SK-N-SH treated with all-trans-retinoic acid at 6 μM for 48 hours (cell line): ENCODE results near the gene FAM171A1.

Experiments
- ATAC-seq: fragments of 200-7000 bp; cut with Tn5 transposase; 3 replicates; pipeline ENCODE4 v1.9.1; 2020; ENCODE audit warnings: mild to moderate bottlenecking, moderate library complexity
- ARNTL ChIP-seq: fragments of 450-650 bp; formaldehyde crosslinking; IDR thresholded peaks from 2 replicates; pipeline ENCODE4 v1.5.0; 2020; ENCODE audit warnings: low read depth, mild to moderate bottlenecking, moderate library complexity, borderline replicate concordance
- BACH2 ChIP-seq: fragments of 250-450 bp; sonication (Bioruptor Pico); IDR thresholded peaks from 2 replicates; pipeline ENCODE4 v1.9.0; 2021; ENCODE audit warnings: mild to moderate bottlenecking, borderline replicate concordance
- CREB5 ChIP-seq: fragments of 250-450 bp; sonication (Bioruptor Pico); IDR thresholded peaks from 2 replicates; pipeline ENCODE4 v1.5.1; 2020; ENCODE audit warnings: low read depth, mild to moderate bottlenecking, moderate library complexity
- CSDC2 ChIP-seq: fragments of 250-450 bp; sonication (Bioruptor Pico); IDR thresholded peaks from 2 replicates; pipeline ENCODE4 v1.5.0; 2020; ENCODE audit warnings: mild to moderate bottlenecking, moderate library complexity
- CSRNP3 ChIP-seq: fragments of 250-450 bp; sonication (Bioruptor Pico); IDR thresholded peaks from 2 replicates; pipeline ENCODE4 v1.5.1; 2021; ENCODE audit warnings: mild to moderate bottlenecking, moderate library complexity
- ESRRG ChIP-seq: fragments of 250-450 bp; sonication (Bioruptor Pico); IDR thresholded peaks from 2 replicates; pipeline ENCODE4 v1.6.1; 2021; ENCODE audit warnings: mild to moderate bottlenecking
- GLIS3 ChIP-seq: fragments of 250-450 bp; sonication (Bioruptor Pico); IDR thresholded peaks from 2 replicates; pipeline ENCODE4 v1.5.0; 2020; ENCODE audit warnings: mild to moderate bottlenecking, moderate library complexity
- OSR1 ChIP-seq: fragments of 250-450 bp; sonication (Bioruptor Pico); IDR thresholded peaks from 2 replicates; pipeline ENCODE4 v1.8.0; 2022; ENCODE audit warnings: moderate library complexity, mild to moderate bottlenecking, inconsistent platforms
- PATZ1 ChIP-seq: fragments of 250-450 bp; sonication (Bioruptor Pico); IDR thresholded peaks from 2 replicates; pipeline ENCODE4 v1.8.0; 2020; ENCODE audit warnings: mild to moderate bottlenecking, moderate library complexity, borderline replicate concordance
- PPARA ChIP-seq: fragments of 250-450 bp; sonication (Bioruptor Pico); IDR thresholded peaks from 2 replicates; pipeline ENCODE4 v1.5.0; 2020; ENCODE audit warnings: mild to moderate bottlenecking, borderline replicate concordance
- RARB ChIP-seq: fragments of 250-450 bp; sonication (Bioruptor Pico); IDR thresholded peaks from 2 replicates; pipeline ENCODE4 v1.8.0; 2021; ENCODE audit warnings: mild to moderate bottlenecking, moderate library complexity
- SNAI2 ChIP-seq: fragments of 250-450 bp; sonication (Bioruptor Pico); IDR thresholded peaks from 2 replicates; pipeline ENCODE4 v1.5.0; 2020; ENCODE audit warnings: mild to moderate bottlenecking, moderate library complexity
- TCF4 ChIP-seq: fragments of 250-450 bp; sonication (Bioruptor Pico); IDR thresholded peaks from 2 replicates; pipeline ENCODE4 v1.8.0; 2021; ENCODE audit warnings: mild to moderate bottlenecking, moderate library complexity, borderline replicate concordance
- TOX ChIP-seq: fragments of 250-450 bp; sonication (Bioruptor Pico); IDR thresholded peaks from 2 replicates; pipeline ENCODE4 v1.8.0; 2021; ENCODE audit warnings: mild to moderate bottlenecking, moderate library complexity, borderline replicate concordance
- TSHZ2 ChIP-seq: fragments of 250-450 bp; sonication (Bioruptor Pico); IDR thresholded peaks from 2 replicates; pipeline ENCODE4 v1.5.0; 2020; ENCODE audit warnings: mild to moderate bottlenecking, moderate library complexity
- ZC3H10 ChIP-seq: fragments of 250-450 bp; sonication (Bioruptor Pico); IDR thresholded peaks from 2 replicates; pipeline ENCODE4 v1.5.1; 2021; ENCODE audit warnings: mild to moderate bottlenecking, moderate library complexity
- ZFP3 ChIP-seq: fragments of 250-450 bp; sonication (Bioruptor Pico); IDR thresholded peaks from 2 replicates; pipeline ENCODE4 v1.5.0; 2020; ENCODE audit warnings: mild to moderate bottlenecking, moderate library complexity
- ZFP30 ChIP-seq: fragments of 450-650 bp; formaldehyde crosslinking; IDR thresholded peaks from 2 replicates; pipeline ENCODE4 v1.5.0; 2022; ENCODE audit warnings: mild to moderate bottlenecking, moderate library complexity
- ZNF70 ChIP-seq: fragments of 450-650 bp; formaldehyde crosslinking; IDR thresholded peaks from 2 replicates; pipeline ENCODE4 v1.5.0; 2020; ENCODE audit warnings: mild to moderate bottlenecking, moderate library complexity
- ZNF8 ChIP-seq: fragments of 450-650 bp; formaldehyde crosslinking; IDR thresholded peaks from 2 replicates; pipeline ENCODE4 v1.5.0; 2020; ENCODE audit warnings: mild to moderate bottlenecking, moderate library complexity

FAM171A1 gene

GRCh38 chr10:15213461-15213861, 157.6 kb downstream of the FAM171A1 start:
- ATAC-seq = no peak
- TF ChIP-seq TOX = no peak
- TF ChIP-seq ZFP30 = no peak
- no peak for TF ChIP-seq SNAI2 (CRISPR knock-in tag)
- TF ChIP-seq ZC3H10 (CRISPR knock-in tag) = no peak
- no peak for TF ChIP-seq CSDC2
- TF ChIP-seq GLIS3 (CRISPR knock-in tag) = no peak

- ATAC-seq = no peak; the same call in 2 of the 3 replicates
- TF ChIP-seq ZFP30 (no peak), OSR1 (no peak), ZFP3 (CRISPR knock-in tag) (no peak), CSRNP3 (CRISPR knock-in tag) (no peak), ESRRG (CRISPR knock-in tag) (no peak), GLIS3 (CRISPR knock-in tag) (no peak), ARNTL (CRISPR knock-in tag) (no peak), PATZ1 (CRISPR knock-in tag) (no peak), PPARA (CRISPR knock-in tag) (no peak)
- TF ChIP-seq, all 23 proteins: peak for 0
Measured at GRCh38 chr10:15211464-15211979, 159.6 kb downstream of the FAM171A1 start.

- no peak for ATAC-seq
- TF ChIP-seq ESRRG (CRISPR knock-in tag) (no peak), ZNF70 (CRISPR knock-in tag) (no peak), CREB5 (CRISPR knock-in tag) (no peak), TOX (no peak), ZC3H10 (CRISPR knock-in tag) (no peak), BACH2 (CRISPR knock-in tag) (no peak), RARB (CRISPR knock-in tag) (no peak), OSR1 (no peak), ZFP3 (CRISPR knock-in tag) (no peak), TCF4 (no peak), PATZ1 (CRISPR knock-in tag) (no peak), GLIS3 (CRISPR knock-in tag) (no peak), ZNF8 (no peak), TSHZ2 (CRISPR knock-in tag) (no peak)
Measured at GRCh38 chr10:15210521-15210920, 160.6 kb downstream of the FAM171A1 start.
